HG03575 (cell line): ENCODE measurements around the gene SPSB2.
"Not testable (repeated sequence)": the region's sequence is repeated elsewhere in the genome, so short reads cannot be mapped to it uniquely, and the experiment has no call there.

Experiments
- ATAC-seq: cut with Tn5 transposase; IDR thresholded peaks from one replicate; pipeline ENCODE4 v1.9.1; 2021; ENCODE audit not compliant: unreplicated experiment, insufficient number of reproducible peaks, low FRiP score; ENCODE audit errors: extremely low read depth

SPSB2 gene

GRCh38 chr12:6873094-6874014, at the start of gene SPSB2:
SPSB2 (minus strand) TSS chr12:6873303; CDS start chr12:6872901, 402 bp downstream.
- ATAC-seq = no peak

DNA sequence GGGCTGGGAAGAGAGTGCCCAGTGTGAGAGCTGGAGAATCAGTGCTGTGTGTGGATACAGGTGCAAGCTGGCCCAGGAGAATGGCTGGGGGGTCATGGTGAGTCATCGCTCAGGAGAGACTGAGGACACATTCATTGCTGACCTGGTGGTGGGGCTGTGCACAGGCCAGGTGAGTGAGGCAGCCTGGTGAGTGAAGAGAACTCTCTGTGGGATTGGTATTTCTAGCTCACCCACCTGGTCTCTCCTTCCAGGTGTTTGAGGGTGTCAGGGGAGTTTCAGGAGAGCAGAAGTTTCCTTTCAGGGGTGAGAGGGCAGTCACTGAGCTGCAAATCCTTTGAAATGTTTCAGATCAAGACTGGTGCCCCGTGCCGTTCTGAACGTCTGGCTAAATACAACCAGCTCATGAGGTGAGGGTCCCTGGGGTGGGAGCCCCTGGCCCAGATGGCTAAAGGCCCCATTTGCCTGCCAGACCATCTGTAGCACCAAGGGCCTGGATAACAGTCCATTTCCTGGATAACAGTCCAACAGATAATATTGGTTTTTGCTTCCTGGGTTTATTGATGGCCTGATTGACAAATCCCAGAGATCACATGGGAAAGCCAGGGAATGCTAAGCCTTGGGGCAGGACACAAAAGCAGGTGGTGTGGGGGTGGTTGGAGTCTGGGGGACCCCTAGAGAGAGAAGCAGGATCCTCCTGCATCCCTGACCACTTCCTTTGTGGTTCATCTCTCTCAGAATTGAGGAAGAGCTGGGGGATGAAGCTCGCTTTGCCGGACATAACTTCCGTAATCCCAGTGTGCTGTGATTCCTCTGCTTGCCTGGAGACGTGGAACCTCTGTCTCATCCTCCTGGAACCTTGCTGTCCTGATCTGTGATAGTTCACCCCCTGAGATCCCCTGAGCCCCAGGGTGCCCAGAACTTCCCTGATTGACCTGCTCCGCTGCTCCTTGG, 49.2 kb upstream of the SPSB2 start:
- ATAC-seq = no peak

GRCh38 chr12:6921539-6921938, 48.4 kb upstream of the SPSB2 start:
- no peak for ATAC-seq

- no peak for ATAC-seq
These were observed 46.5 kb upstream of the SPSB2 start for GRCh38 chr12:6919588-6919987.

DNA sequence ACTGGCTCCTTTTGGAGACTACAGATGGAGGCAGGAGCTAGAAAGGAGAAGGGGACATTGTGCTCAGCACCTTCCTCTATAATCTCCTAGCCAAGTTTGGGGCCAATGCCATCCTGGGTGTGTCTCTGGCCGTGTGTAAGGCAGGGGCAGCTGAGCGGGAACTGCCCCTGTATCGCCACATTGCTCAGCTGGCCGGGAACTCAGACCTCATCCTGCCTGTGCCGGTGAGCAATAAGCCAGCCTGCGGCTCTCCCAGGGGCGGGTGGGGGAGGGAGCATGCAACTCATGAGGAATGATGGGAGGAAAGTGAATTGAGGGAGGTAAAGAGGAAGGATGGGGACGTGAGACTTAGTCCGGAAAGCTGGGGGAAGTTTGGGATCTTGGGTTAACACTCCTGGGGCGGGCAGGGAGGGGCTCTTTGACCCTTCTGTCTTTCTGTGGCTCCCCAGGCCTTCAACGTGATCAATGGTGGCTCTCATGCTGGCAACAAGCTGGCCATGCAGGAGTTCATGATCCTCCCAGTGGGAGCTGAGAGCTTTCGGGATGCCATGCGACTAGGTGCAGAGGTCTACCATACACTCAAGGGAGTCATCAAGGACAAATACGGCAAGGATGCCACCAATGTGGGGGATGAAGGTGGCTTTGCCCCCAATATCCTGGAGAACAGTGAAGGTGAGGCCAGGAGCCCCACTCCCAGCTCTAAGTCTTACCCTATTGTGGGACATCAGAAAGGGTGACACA, 44.6 kb upstream of the SPSB2 start:
- ATAC-seq = no peak

- ATAC-seq = no peak
These were observed 43.5 kb upstream of the SPSB2 start for GRCh38 chr12:6916426-6917200.

DNA sequence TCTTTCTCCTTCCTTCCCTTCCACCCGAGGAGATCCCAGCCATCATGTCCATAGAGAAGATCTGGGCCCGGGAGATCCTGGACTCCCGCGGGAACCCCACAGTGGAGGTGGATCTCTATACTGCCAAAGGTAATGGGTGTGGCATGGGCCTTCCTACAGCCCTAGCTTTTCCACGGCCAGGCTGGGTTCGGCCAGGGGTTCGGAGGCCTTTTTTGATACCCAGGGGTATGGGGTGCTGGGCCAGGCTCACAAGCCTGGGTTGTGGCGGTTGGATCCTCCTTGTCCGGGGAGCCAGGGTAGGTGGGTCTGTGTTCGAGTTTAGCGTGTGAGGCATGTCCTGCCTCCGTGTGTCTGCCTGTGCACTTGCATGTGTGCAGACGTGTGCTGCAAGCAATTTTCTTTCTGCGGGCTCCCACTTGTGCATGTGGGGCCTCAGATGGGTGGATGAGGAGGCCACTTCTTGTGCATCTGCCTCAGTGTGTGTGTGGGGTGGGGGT, 42.7 kb upstream of the SPSB2 start:
- ATAC-seq = no peak

DNA sequence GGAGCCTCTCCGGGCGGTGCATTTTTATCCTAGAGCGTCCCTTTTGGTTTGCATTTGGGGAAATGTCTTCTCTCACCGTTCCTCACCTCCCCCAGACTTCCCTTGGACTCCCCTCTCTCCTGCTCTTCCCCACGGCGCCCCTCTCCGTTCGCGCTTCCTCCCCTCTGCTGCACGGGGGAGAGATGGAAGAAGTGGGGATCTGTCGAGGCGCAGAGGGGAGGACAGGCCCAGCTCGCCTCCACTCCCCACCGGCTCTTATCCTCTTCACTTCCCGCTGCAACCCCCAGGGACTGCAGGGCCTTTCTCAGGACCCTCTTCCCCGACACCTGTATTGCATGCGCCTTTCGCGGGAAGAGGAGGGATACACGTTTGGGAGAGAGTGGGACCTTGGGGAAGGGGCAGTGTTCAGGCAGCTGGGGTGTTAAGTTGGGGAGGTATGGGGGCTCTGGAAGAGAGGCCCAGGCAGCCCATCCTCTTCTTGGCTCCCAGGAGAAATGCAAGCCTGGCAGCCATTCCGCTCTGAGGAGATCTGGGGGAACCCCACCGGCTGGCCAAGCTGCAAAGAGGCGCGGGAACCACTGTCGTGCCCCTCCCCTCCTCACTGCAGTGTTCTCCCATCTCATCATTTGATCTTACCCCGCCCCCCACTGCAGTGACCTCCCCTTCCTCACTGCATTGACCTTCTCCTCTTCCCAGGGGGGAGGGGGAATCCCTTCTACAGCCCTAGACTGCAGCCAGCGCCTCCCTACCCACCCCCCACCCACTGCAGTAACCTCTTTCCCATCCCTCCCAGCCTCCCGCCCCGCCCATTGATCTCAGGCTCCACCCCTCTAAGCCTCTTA, 42.1 kb upstream of the SPSB2 start:
- ATAC-seq = no peak

DNA sequence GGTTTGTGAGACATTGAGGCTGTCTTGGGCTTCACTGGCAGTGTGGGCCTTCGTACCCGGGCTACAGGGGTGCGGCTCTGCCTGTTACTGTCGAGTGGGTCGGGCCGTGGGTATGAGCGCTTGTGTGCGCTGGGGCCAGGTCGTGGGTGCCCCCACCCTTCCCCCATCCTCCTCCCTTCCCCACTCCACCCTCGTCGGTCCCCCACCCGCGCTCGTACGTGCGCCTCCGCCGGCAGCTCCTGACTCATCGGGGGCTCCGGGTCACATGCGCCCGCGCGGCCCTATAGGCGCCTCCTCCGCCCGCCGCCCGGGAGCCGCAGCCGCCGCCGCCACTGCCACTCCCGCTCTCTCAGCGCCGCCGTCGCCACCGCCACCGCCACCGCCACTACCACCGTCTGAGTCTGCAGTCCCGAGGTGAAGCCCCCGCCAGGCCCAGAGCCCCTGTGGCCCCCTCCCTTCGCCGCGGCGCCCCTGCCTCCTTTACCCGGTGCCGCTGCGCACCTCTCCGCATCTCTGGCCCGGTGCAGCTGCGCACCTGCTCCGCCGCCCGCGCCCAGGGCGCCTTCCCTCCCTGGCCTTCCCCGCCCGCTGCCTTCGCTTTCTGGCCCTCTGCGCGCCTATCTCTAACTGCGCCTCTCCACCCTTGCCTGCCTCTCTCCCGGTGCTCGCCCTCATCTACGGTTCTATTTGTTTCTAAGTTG, 41.3 kb upstream of the SPSB2 start, which contains the start of gene ENO2:
TSS of gene ENO2 (plus strand) at position 335 of the 701 bp plus-strand sequence. CDS start 1,253 bp downstream, outside the sequence.
- no peak for ATAC-seq

DNA sequence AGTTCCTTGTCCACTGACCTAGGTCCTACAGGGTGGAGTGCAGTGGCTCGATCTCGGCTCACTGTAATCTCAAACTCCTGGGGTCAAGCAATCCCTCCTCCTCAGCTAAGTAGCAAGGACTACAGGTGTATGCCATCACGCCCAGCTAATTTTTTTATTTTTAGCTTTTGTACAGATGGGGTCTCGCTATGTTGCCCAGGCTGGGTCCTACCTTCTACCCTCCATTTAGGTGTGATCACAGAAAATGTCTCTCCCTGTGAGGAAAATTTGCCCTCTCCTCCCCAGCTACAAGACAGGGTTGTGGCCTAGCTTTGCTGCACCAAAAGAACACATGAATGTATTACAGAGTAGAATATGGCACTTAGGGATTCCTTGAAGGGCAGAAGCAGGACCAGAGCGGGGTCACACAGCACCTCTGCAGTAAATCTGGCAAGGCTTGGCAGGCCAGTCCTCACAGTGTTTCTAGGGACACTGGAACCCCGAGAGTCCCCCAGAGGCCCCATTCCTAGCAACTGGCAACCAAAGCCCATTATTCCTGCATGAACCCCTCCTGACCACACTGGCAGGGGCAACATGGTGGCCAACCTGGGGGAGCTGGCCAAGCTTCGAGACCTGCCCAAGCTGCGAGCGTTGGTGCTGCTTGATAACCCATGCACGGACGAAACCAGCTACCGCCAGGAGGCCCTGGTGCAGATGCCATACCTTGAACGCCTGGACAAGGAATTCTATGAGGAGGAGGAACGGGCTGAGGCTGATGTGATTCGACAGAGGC, 39.2 kb upstream of the SPSB2 start:
- ATAC-seq = no peak

DNA sequence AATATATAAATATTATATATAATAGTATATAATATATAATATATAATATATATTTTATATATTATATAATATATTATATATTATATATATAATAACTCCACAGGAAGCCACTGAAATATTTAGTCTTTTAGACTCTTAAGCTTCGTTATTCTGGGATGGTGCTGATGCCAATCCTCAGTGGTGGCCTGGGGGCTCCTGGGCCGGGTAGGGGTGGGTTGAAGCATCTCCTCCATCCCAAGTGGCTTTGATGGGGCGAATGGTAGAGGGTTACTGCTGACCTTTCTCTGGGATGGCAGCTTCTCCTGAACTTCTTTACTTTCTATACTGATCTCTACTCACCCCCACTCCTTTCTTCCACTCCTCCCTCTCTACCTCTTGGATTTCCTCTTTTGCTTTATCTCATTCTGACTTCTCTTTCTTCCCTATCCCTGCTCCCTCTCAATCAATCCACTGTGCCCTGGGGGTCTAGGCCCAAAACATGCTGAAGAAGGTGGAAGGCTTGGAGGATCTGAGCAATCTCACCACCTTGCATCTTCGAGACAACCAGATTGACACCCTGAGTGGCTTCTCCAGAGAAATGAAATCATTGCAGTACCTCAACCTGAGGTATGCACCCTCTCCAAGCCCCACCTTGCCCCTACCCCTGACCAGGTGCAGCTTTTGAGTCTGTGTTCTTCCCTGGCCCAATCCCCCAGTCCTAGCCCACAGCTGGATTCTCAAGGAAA, 36.5 kb upstream of the SPSB2 start:
- ATAC-seq = no peak

DNA sequence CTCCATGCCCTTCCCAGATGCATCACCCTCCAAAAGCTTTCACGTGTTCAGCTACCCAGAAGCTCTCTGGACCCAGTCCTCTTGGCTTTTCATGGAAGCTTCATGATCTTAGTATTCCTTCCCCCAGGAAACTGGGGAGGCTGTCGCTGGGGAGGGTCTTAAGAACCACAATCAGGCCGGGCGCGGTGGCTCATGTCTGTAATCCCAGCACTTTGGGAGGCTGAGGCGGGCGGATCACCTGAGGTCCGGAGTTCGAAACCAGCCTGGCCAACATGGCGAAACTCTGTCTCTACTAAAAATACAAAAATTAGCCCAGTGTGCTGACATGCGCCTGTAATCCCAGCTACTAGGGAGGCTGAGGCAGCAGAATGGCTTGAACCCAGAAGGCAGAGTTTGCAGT, 35.0 kb upstream of the SPSB2 start:
- not testable (repeated sequence) for ATAC-seq

GRCh38 chr12:6905414-6906040, 32.4 kb upstream of the SPSB2 start:
- ATAC-seq = no peak

GRCh38 chr12:6904280-6905276, 31.5 kb upstream of the SPSB2 start, which contains the start of gene LRRC23:
LRRC23 (plus strand) TSS chr12:6904822; CDS start chr12:6905634, 812 bp downstream.
- ATAC-seq = no peak
